Coronary artery (tissue), 2 donors: ENCODE measurements around the gene PAX3.

Experiments
- DNase-seq: peaks from one replicate; pipeline ENCODE4 v3.0.0-alpha.2; 2017; ENCODE audit warnings: low spot score
- H3K27ac ChIP-seq, 2 donors: fragments of 200-600 bp; sonication (generic); one replicate each; pipeline ENCODE4 v1.5.1; 2016 to 2019
- H3K4me3 ChIP-seq: fragments of 200-600 bp; sonication (generic); 2 replicates; pipeline ENCODE4 v1.5.1; 2016; ENCODE audit warnings: mild to moderate bottlenecking, moderate library complexity
- CTCF ChIP-seq: fragments of 200-600 bp; sonication (generic); IDR thresholded peaks from one replicate; pipeline ENCODE4 v1.5.1; 2019; ENCODE audit warnings: antibody characterized with exemption

Gene PAX3

DNA sequence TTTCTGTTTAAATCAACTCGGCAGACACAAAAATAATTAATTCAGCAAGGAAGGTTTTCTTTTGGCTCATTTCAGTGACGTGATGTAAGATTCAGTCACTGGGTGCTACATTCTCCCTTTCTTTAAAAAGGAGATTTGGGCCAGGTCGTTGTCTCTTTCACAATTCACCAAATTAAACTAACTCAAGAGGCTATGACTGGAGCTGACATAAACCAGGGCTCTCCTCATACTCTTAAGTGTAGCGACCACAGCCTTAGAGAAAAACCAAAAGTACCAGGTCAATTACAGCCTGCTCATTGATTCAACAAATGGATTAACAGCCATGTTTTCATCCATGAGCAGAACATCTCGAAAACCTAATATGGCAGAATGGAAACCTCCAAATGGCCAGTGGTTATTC lies 85.7 kb downstream of the PAX3 start:
- TF ChIP-seq CTCF = no peak
- no peak overlapping the region for H3K4me3 ChIP-seq
- no peak for DNase-seq
- no peak overlapping the region for H3K27ac ChIP-seq

GRCh38 chr2:222212571-222212970 lies 86.2 kb downstream of the PAX3 start:
- DNase-seq = no peak
- no peak for TF ChIP-seq CTCF
- H3K4me3 ChIP-seq = no peak overlapping the region

DNA sequence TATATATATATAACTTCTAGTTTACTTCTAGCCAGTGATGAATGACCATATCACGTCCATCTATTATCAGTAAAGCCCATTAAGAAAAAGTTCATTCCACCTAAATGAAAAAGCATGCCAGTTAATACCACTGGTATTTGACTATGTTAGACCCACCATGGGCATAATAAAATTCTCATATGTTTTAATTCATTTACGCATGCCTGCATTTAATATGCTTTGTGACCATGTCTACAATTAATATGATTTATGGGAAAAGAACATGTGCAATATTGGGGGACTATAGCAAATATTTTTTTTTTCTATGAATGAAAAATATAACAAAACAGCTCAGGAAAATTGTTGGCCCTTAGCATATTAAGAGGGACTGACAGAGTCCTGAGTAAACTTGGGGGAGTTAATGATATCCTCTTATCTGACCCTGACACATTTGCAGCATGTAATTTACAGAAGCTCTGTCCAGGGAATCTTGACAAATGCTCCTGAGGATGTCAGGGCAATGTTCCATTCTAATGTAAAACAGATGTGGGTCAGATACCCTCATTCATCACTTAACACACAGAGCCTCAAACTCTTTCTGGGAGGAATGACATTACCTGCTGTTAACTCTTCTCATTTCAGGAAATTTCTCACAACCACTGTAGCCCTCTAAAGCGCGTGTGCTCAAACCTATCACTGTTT lies 90.6 kb downstream of the PAX3 start:
- H3K27ac ChIP-seq = no peak overlapping the region
- no peak for TF ChIP-seq CTCF
- H3K4me3 ChIP-seq = no peak overlapping the region
- DNase-seq = no peak

More at GRCh38 chr2:222212571-222212970, 86.2 kb downstream of the PAX3 start:
- no peak overlapping the region for H3K27ac ChIP-seq

DNA sequence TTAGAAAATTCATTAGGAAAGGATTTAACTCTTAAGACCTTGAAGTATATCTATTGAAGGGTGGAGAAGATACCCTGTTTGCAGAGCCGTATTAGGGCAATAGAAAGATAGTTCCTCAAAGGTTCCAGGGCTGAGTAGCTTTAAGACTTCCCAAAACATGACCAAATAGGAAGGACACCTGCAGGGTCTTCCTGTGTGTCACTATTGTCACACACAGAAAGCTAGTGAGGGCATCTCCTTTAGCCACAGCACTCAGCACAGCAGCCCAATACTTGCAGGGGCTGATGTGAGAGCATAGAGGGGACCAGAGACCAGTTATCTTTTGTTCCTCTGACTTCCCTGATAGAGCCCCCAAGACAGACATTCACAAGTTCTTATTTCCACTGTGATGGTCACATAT lies 93.7 kb downstream of the PAX3 start:
- DNase-seq = no peak
- Histone ChIP-seq H3K27ac (no peak overlapping the region), H3K4me3 (no peak overlapping the region)
- no peak for TF ChIP-seq CTCF

DNA sequence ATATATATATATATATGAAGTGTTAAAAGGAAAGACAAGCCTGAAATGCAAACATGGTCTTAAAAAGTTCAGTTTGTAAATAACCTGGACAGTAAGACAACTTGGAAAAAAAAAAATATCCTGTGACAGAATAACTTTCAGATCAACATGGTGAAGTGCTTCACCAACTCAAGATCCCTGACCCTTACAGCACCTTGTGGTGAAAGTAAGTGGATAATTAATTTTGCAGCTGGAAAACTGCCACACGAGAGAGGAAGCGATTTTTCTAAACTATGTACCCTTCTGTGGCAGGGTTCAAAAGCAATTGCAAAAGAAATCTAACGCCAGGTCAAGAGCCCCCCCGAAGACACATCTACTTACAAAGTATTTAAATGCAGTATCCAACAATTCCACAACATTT lies 95.8 kb downstream of the PAX3 start:
- no peak for DNase-seq
- H3K27ac ChIP-seq = no peak overlapping the region
- TF ChIP-seq CTCF = no peak

DNA sequence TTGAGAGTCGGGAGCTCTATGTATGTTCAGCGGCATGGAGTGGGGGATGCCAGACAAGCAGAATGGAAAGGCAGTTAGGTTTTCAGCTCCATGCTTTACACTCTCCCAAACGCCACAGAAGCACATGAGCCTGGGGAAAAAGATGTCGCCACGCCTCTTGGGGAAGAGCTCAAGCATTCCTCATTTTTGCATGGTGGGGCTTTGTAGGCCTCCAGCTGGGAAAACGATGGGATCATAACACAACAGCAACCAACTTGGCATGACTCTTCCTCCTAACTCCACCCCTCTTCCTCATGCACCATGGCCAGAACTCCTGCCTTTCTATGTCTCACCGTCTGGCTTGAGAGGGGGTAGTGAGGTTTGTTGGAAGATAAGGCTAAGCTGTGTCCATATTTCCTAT lies 102.6 kb downstream of the PAX3 start:
- no peak for DNase-seq
- no peak overlapping the region for H3K27ac ChIP-seq
- H3K4me3 ChIP-seq = no peak overlapping the region
- no peak for TF ChIP-seq CTCF

More for the DNA sequence above, 95.8 kb downstream of the PAX3 start:
- H3K4me3 ChIP-seq = no peak overlapping the region

DNA sequence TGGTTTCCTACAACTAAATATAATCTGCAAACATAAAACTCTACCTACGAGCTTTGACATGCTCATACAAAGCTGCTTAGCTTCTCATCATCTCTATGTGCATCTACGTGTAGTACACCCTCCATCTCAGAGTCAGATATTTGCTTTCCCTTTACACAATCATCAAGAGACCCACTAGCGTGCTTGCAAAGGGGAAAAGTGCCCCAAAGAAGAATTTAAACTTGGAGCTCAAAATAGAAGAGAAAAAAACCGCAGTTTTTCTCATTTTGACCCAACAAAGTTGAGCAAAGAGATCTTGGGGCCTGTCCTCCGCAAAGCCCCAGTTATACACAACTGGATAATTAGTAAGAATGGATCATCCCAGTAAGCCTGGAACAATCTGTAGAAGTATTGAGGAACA lies 104.1 kb downstream of the PAX3 start:
- Histone ChIP-seq H3K27ac (no peak overlapping the region), H3K4me3 (no peak overlapping the region)
- DNase-seq = no peak
- no peak for TF ChIP-seq CTCF
